AG04449 (cell line): ENCODE data around the gene APOA1.

Source experiments
- CTCF ChIA-PET: fragments of 350-600 bp; formaldehyde crosslinking; extraction: SDS; loops from one replicate; lab custom pipeline; 2021; ENCODE audit warnings: antibody characterized with exemption; lab: Yijun Ruan, JAX
- POLR2A ChIA-PET: fragments of 400-600, 350-600 bp; formaldehyde crosslinking; extraction: SDS; loops from one replicate; lab custom pipeline; 2020; ENCODE audit warnings: antibody characterized with exemption, inconsistent platforms; lab: Yijun Ruan, JAX
- DNase-seq: peaks from one replicate; pipeline ENCODE4 v3.0.0-alpha.2; 2010; ENCODE audit warnings: low read depth, low spot score
- H3K4me3 ChIP-seq: 2 replicates; pipeline ENCODE4 v1.5.1; 2011; ENCODE audit warnings: low read depth, mild to moderate bottlenecking, control low read depth, low read length
- CTCF ChIP-seq: IDR thresholded peaks from one replicate; pipeline ENCODE4 v1.5.1; 2011; ENCODE audit warnings: mild to moderate bottlenecking, moderate library complexity, low read length, control low read depth, inconsistent platforms; ENCODE audit not compliant: insufficient read depth; ENCODE audit errors: missing control alignments

The APOA1 gene

GRCh38 chr11:116862951-116863350 lies 25.5 kb upstream of the APOA1 start:
- DNase-seq, result no peak
- no peak overlapping the region for H3K4me3 ChIP-seq
- TF ChIP-seq CTCF, result no peak
- ChIA-PET CTCF (interaction anchor here (0.9 to 8.0 kb wide), 5 partner anchors 8 to 243 kb away, joined by 4 to 55 read pairs (median 10); partner anchors contain the start of gene APOA5), POLR2A (interaction anchor here (0.9 kb wide), 1 partner anchor 9 kb away, joined by 3 read pairs; no protein-coding TSS in a partner anchor)

GRCh38 chr11:116862185-116862584 lies 24.8 kb upstream of the APOA1 start:
- ChIA-PET POLR2A (no interaction called here), CTCF (interaction anchor here (1.6 to 8.0 kb wide), 4 partner anchors 8 to 236 kb away, joined by 3 to 55 read pairs (median 22); partner anchors contain the start of genes APOA5 and SIK3)
- no peak for TF ChIP-seq CTCF
- DNase-seq, result no peak
- no peak overlapping the region for H3K4me3 ChIP-seq

- no peak for DNase-seq
- POLR2A ChIA-PET, result no interaction called here
- no peak overlapping the region for H3K4me3 ChIP-seq
- no peak for TF ChIP-seq CTCF
- CTCF ChIA-PET, result interaction anchor here (1.5 to 8.0 kb wide), 4 partner anchors 18 to 237 kb away, joined by 3 to 55 read pairs (median 20); partner anchors contain the start of genes APOA5 and SIK3
Observed at GRCh38 chr11:116861539-116861938, 24.1 kb upstream of the APOA1 start.

GRCh38 chr11:116860303-116860702 lies 22.9 kb upstream of the APOA1 start:
- TF ChIP-seq CTCF, result no peak
- no peak overlapping the region for H3K4me3 ChIP-seq
- ChIA-PET POLR2A (no interaction called here), CTCF (interaction anchor here (0.9 to 8.0 kb wide), 5 partner anchors 10 to 246 kb away, joined by 3 to 55 read pairs (median 5); no protein-coding TSS in a partner anchor)
- DNase-seq, result no peak

GRCh38 chr11:116859175-116859574 lies 21.8 kb upstream of the APOA1 start:
- ChIA-PET CTCF (interaction anchor here (0.8 to 1.8 kb wide), 5 partner anchors 11 to 69 kb away, joined by 3 to 9 read pairs (median 3); partner anchors contain the start of gene APOA5), POLR2A (no interaction called here)
- DNase-seq, result no peak
- no peak overlapping the region for H3K4me3 ChIP-seq
- no peak for TF ChIP-seq CTCF

- no peak for DNase-seq
- ChIA-PET POLR2A (no interaction called here), CTCF (interaction anchor here (0.9 to 2.1 kb wide), 5 partner anchors 9 to 249 kb away, joined by 3 to 11 read pairs (median 4); partner anchors contain the start of gene SIK3)
- TF ChIP-seq CTCF, result no peak
- no peak overlapping the region for H3K4me3 ChIP-seq
Observed at GRCh38 chr11:116857936-116858335, 20.5 kb upstream of the APOA1 start.
